ENCODE data around the gene ARHGAP10. TPM values are rescaled to one million over a fixed set of nuclear protein-coding genes. Genes with fewer than 3 reads are reported as not detected.

The ARHGAP10 gene
- total RNA-seq, 1 experiment from 2014 or later = 9.0 TPM

DNA sequence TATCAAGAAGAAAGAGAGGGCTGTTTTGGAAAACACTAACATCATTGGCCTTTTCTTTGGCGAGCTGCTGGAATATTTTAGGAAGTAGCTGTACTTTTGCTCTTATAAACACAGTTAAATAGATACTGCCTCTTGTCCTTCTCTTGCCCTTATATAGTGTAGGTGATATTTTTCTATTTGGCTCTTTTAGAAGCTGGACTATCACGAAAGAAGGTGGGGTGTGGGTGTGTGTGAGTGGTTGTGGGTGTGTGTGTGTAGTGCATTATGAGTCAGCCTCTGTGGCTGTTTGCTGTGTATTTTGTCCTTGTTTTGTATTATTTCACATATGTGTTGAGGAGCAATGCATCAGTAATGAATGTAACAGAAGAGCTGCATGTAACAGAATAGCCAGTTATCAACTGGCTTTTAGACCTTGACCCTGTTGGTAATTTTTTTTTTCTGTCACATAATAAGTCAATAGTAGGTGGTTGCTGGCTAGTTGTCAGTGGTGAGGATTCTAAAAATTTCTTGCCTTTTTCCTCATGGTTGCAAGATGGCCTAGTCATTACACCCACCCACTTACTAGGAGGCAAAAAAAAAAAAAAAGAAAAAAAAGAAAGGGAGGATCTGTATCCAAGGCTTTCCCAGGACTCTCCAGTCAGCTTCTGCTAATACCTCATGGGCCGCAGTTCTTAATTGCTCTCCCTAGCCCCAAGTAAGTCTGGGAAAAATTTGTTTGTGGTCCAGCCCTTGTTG, 23.8 kb downstream of the ARHGAP10 start:
- no peaks in the 10 kb centered on the region for H3K36me3 ChIP-seq (ENCODE audit: low read depth, low read length)
- H3K79me2 ChIP-seq (ENCODE audit: low read length) = peaks cover 36% of the 10 kb centered on the region
- H3F3A ChIP-seq (ENCODE audit: low read length, unreplicated experiment) = peaks cover 4% of the 10 kb centered on the region
- no TSS peak for BruUV-seq (replicated peaks)
- TF ChIP-seq, protein P1, sequence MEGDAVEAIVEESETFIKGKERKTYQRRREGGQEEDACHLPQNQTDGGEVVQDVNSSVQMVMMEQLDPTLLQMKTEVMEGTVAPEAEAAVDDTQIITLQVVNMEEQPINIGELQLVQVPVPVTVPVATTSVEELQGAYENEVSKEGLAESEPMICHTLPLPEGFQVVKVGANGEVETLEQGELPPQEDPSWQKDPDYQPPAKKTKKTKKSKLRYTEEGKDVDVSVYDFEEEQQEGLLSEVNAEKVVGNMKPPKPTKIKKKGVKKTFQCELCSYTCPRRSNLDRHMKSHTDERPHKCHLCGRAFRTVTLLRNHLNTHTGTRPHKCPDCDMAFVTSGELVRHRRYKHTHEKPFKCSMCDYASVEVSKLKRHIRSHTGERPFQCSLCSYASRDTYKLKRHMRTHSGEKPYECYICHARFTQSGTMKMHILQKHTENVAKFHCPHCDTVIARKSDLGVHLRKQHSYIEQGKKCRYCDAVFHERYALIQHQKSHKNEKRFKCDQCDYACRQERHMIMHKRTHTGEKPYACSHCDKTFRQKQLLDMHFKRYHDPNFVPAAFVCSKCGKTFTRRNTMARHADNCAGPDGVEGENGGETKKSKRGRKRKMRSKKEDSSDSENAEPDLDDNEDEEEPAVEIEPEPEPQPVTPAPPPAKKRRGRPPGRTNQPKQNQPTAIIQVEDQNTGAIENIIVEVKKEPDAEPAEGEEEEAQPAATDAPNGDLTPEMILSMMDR (conservative IDR thresholded peaks at IDR 0.05; ENCODE audit: low read depth, low read length) = no peak
- no peak for TF ChIP-seq EZH2phosphoT487 (IDR thresholded peaks at IDR 0.05; ENCODE audit: borderline replicate concordance, low read length)
- no peak for TF ChIP-seq EZH2 (IDR thresholded peaks at IDR 0.05; ENCODE audit: low read length, unreplicated experiment)
- peak; percentile 19; the same call in 1 of the 2 replicates for ATAC-seq
- ChIA-PET CTCF (no interaction called here), POLR2A (ENCODE audit: unreplicated experiment) (no interaction called here)
- no peak for DNase-seq
- H3K4me2 ChIP-seq (ENCODE audit: low read length) = no peak overlapping the region
- H3K27ac ChIP-seq (ENCODE audit: low read length) = no peak overlapping the region
- H3K9ac ChIP-seq (ENCODE audit: low read length) = no peak overlapping the region
- peaks cover 42% of the 10 kb centered on the region for H3K4me1 ChIP-seq (ENCODE audit: insufficient read depth, low read length)
- H3K27me3 ChIP-seq (ENCODE audit: low read length) = no peaks in the 10 kb centered on the region
- H3K9me2 ChIP-seq (replicated peaks; ENCODE audit: low read length) = no peaks in the 10 kb centered on the region
- no peak overlapping the region for H3K4me3 ChIP-seq (ENCODE audit: low read length)
- H2AFZ ChIP-seq (ENCODE audit: low read length) = no peak overlapping the region
- no peaks in the 10 kb centered on the region for H3K9me3 ChIP-seq (ENCODE audit: low read length)
- H4K20me1 ChIP-seq (ENCODE audit: low read length) = no peaks in the 10 kb centered on the region
- intact Hi-C loops (cut with micrococcal nuclease) = no loop called here

DNA sequence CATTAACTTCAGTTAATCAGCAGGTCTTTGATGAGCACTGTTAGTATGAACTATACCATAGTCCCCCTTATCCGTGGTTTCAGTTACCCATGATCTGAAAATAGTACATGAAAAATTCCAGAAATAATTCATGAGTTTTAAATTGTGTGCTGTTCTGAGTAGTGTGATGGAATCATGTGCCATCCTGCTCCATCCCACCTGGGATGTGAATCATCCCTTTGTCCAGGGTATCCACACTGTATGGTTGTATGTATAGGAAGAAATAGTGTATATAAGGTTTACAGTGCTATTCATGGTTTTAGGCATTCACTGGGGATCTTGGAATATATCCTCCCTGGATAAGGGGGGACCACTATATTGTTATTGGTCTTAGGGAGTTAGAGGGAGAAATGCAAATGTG, 24.5 kb downstream of the ARHGAP10 start:
- intact Hi-C loops (cut with micrococcal nuclease) = no loop called here
- no peak overlapping the region for H2AFZ ChIP-seq (ENCODE audit: low read length)
- peaks cover 36% of the 10 kb centered on the region for H3K79me2 ChIP-seq (ENCODE audit: low read length)
- no peak overlapping the region for H3K27ac ChIP-seq (ENCODE audit: low read length)
- no peaks in the 10 kb centered on the region for H4K20me1 ChIP-seq (ENCODE audit: low read length)
- no peak overlapping the region for H3K9ac ChIP-seq (ENCODE audit: low read length)
- no peak overlapping the region for H3K4me2 ChIP-seq (ENCODE audit: low read length)
- H3F3A ChIP-seq (ENCODE audit: low read length, unreplicated experiment) = peaks cover 4% of the 10 kb centered on the region
- DNase-seq (no peak), ATAC-seq (no peak)
- peaks cover 43% of the 10 kb centered on the region for H3K4me1 ChIP-seq (ENCODE audit: insufficient read depth, low read length)
- CTCF ChIA-PET = no interaction called here
- TF ChIP-seq EZH2phosphoT487 (IDR thresholded peaks at IDR 0.05; ENCODE audit: borderline replicate concordance, low read length) (no peak), EZH2 (IDR thresholded peaks at IDR 0.05; ENCODE audit: low read length, unreplicated experiment) (no peak)
- TF ChIP-seq, protein P1 (conservative IDR thresholded peaks at IDR 0.05; ENCODE audit: low read depth, low read length) = no peak
- H3K9me2 ChIP-seq (replicated peaks; ENCODE audit: low read length) = no peaks in the 10 kb centered on the region
- H3K36me3 ChIP-seq (ENCODE audit: low read depth, low read length) = no peaks in the 10 kb centered on the region
- no peaks in the 10 kb centered on the region for H3K27me3 ChIP-seq (ENCODE audit: low read length)
- no TSS peak for BruUV-seq (replicated peaks)
- H3K9me3 ChIP-seq (ENCODE audit: low read length) = no peaks in the 10 kb centered on the region
- no peak overlapping the region for H3K4me3 ChIP-seq (ENCODE audit: low read length)
- POLR2A ChIA-PET (ENCODE audit: unreplicated experiment) = no interaction called here

GRCh38 chr4:147760176-147760575, 28.3 kb downstream of the ARHGAP10 start:
- ATAC-seq = peak; percentile 76
- no peak overlapping the region for H3K9ac ChIP-seq (ENCODE audit: low read length)
- H3K36me3 ChIP-seq (ENCODE audit: low read depth, low read length) = no peaks in the 10 kb centered on the region
- H3K27ac ChIP-seq (ENCODE audit: low read length) = peak overlapping the region; percentile 44; the same call in 1 of the 2 replicates
- TF ChIP-seq EZH2phosphoT487 (IDR thresholded peaks at IDR 0.05; ENCODE audit: borderline replicate concordance, low read length) (no peak), EZH2 (IDR thresholded peaks at IDR 0.05; ENCODE audit: low read length, unreplicated experiment) (no peak)
- TF ChIP-seq, protein P1 (conservative IDR thresholded peaks at IDR 0.05; ENCODE audit: low read depth, low read length) = no peak
- no peaks in the 10 kb centered on the region for H3K27me3 ChIP-seq (ENCODE audit: low read length)
- H3K4me2 ChIP-seq (ENCODE audit: low read length) = peak overlapping the region; percentile 72
- no peaks in the 10 kb centered on the region for H3K9me3 ChIP-seq (ENCODE audit: low read length)
- DNase-seq = peak; percentile 79
- H2AFZ ChIP-seq (ENCODE audit: low read length) = no peak overlapping the region
- ChIA-PET POLR2A (ENCODE audit: unreplicated experiment) (no interaction called here), CTCF (interaction anchor here (0.7 kb wide), 1 partner anchor 107 kb away, joined by 4 read pairs; no protein-coding TSS in a partner anchor)
- BruUV-seq (replicated peaks) = no TSS peak
- intact Hi-C loops (cut with micrococcal nuclease) = no loop called here
- H3K4me3 ChIP-seq (ENCODE audit: low read length) = 0 out of 2 replicates have a peak overlapping the region, but pooled peaks have one; percentile 15
- H4K20me1 ChIP-seq (ENCODE audit: low read length) = no peaks in the 10 kb centered on the region
- peaks cover 25% of the 10 kb centered on the region for H3K4me1 ChIP-seq (ENCODE audit: insufficient read depth, low read length)
- no peaks in the 10 kb centered on the region for H3K9me2 ChIP-seq (replicated peaks; ENCODE audit: low read length)
- H3K79me2 ChIP-seq (ENCODE audit: low read length) = peaks cover 30% of the 10 kb centered on the region
- no peaks in the 10 kb centered on the region for H3F3A ChIP-seq (ENCODE audit: low read length, unreplicated experiment)
